ENCODE measurements around the gene RBM18. TPM values are rescaled to one million over a fixed set of nuclear protein-coding genes. Genes with fewer than 3 reads are reported as not detected.

The RBM18 gene
- total RNA-seq, 4 donors from 2014 or later = 10.3 to 11.8 (median 11.1) TPM

DNA sequence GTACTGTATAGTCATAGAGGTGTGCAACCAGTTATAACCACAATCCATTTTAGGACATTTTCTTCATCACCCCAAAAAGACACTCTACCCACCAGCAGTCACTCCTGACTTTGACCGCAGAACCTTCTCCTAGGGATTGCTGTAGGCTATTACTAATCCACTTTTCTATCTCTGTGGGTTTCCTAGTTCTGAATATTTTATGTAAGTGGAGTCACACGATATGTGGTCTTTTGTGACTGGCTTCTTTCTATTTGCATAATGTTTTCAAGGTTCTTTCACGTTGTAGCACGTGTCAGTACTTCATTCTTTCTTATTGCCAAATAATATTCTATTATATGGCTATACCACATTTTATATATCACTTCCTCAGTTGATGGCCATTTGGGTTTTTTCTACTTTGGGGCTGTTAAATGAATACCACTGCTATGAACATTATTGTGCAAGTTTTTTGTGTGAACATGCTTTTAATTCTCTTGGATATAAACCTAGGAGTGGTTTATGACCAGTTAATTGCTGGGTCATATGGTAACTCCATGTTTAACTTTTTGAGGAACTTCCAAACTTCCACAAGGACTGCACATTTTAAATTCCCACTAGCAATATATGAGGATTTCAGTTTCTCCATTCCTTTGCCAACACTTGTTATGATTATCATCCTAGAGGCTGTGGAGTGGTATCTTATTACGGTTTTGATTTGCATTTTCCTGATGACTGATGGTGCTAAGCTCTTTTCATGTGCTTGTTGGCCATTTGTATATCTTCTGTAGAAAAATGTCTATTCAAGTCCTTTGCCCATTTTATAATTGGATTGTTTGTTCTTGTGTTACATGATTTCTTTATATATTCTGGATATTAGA is 37.8 kb upstream of the RBM18 start:
- 84 to 92% methylated on average over 5 of the region's 5 CpGs for WGBS, 2 donors
- TF ChIP-seq POLR2A (IDR thresholded peaks at IDR 0.05) = no peak
- TF ChIP-seq, protein P1, sequence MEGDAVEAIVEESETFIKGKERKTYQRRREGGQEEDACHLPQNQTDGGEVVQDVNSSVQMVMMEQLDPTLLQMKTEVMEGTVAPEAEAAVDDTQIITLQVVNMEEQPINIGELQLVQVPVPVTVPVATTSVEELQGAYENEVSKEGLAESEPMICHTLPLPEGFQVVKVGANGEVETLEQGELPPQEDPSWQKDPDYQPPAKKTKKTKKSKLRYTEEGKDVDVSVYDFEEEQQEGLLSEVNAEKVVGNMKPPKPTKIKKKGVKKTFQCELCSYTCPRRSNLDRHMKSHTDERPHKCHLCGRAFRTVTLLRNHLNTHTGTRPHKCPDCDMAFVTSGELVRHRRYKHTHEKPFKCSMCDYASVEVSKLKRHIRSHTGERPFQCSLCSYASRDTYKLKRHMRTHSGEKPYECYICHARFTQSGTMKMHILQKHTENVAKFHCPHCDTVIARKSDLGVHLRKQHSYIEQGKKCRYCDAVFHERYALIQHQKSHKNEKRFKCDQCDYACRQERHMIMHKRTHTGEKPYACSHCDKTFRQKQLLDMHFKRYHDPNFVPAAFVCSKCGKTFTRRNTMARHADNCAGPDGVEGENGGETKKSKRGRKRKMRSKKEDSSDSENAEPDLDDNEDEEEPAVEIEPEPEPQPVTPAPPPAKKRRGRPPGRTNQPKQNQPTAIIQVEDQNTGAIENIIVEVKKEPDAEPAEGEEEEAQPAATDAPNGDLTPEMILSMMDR (IDR thresholded peaks at IDR 0.05) = no peak
- intact Hi-C loops (cut with DNase I; ENCODE audit: low total_unique reads) = no loop called here
- no peak overlapping the region for H3K4me3 ChIP-seq (ENCODE audit: low read depth, poor library complexity, severe bottlenecking)
- no peak for DNase-seq (ENCODE audit: low spot score in 2 of 2)

GRCh38 chr9:122297512-122297911 is 32.9 kb upstream of the RBM18 start:
- intact Hi-C loops (cut with DNase I; ENCODE audit: low total_unique reads) = no loop called here
- no peak overlapping the region for H3K4me3 ChIP-seq (ENCODE audit: low read depth, poor library complexity, severe bottlenecking)
- TF ChIP-seq POLR2A (IDR thresholded peaks at IDR 0.05) = no peak
- DNase-seq (ENCODE audit: low spot score in 2 of 2) = no peak
- WGBS, 2 donors = 91 to 95% methylated on average over 3 of the region's 3 CpGs

GRCh38 chr9:122294531-122294930 is 29.9 kb upstream of the RBM18 start:
- H3K4me3 ChIP-seq (ENCODE audit: low read depth, poor library complexity, severe bottlenecking) = no peak overlapping the region
- DNase-seq (ENCODE audit: low spot score in 2 of 2) = no peak
- 73 to 74% methylated on average over 4 of the region's 4 CpGs for WGBS, 2 donors
- intact Hi-C loops (cut with DNase I; ENCODE audit: low total_unique reads) = no loop called here
- TF ChIP-seq, protein P1 (IDR thresholded peaks at IDR 0.05) = no peak
- TF ChIP-seq POLR2A (IDR thresholded peaks at IDR 0.05) = no peak

DNA sequence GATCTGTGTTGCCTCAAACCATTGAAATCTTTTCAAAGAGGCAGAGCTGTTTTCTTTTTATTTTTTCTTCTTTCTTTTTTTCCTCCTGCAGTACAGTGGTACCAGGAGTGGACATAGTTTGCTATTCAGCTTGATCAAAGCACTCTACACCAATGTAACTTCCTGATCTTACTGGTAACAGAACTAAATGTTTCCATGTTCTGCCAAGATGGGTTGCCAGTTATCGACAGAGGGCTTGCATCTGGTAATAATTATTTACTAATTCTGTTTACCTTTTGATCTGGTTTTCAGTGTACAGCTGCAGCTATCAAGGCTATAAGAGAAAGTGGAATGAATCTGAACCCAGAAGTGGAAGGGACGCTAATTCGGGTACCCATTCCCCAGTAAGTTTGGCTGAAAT is 26.8 kb upstream of the RBM18 start:
- DNase-seq (ENCODE audit: low spot score in 2 of 2) = no peak
- TF ChIP-seq POLR2A (IDR thresholded peaks at IDR 0.05) = no peak
- TF ChIP-seq, protein P1 (IDR thresholded peaks at IDR 0.05) = no peak
- H3K4me3 ChIP-seq (ENCODE audit: low read depth, poor library complexity, severe bottlenecking) = no peak overlapping the region
- 79 to 88% methylated on average over 3 of the region's 3 CpGs for WGBS, 2 donors
- intact Hi-C loops (cut with DNase I; ENCODE audit: low total_unique reads) = no loop called here

DNA sequence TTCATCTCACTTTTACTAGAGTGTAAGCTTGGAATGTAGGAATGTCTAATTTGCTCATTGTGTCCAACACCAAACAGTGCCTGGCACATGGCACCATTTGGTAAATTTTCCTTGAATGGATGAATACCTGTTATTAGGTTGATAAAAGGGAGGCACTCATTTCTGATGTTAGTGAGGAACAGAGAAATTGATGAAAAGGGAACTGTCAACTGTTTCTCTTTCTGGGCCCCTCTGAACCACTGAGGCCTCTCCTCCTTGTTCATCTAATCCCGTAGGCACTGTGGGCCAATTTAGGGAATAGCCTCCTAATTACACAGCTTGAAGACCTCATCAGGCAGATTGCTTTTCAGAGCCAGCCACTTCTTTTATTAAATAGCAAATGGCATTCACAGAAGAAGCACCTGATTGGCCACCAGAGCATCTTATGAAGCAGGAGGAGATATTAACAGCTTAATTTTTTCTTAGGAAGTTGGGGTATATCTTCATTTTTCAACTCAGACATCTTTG is 22.6 kb upstream of the RBM18 start:
- intact Hi-C loops (cut with DNase I; ENCODE audit: low total_unique reads) = no loop called here
- WGBS, 2 donors = 81 to 83% methylated on average over 1 of the region's 1 CpG
- TF ChIP-seq, protein P1 (IDR thresholded peaks at IDR 0.05) = no peak
- no peak for TF ChIP-seq POLR2A (IDR thresholded peaks at IDR 0.05)

GRCh38 chr9:122286764-122287163 is 22.1 kb upstream of the RBM18 start:
- TF ChIP-seq, protein P1 (IDR thresholded peaks at IDR 0.05) = no peak
- no peak for TF ChIP-seq POLR2A (IDR thresholded peaks at IDR 0.05)
- H3K4me3 ChIP-seq (ENCODE audit: low read depth, poor library complexity, severe bottlenecking) = no peak overlapping the region
- DNase-seq (ENCODE audit: low spot score in 2 of 2) = no peak
- WGBS, 2 donors = 83 to 89% methylated on average over 1 of the region's 1 CpG
- intact Hi-C loops (cut with DNase I; ENCODE audit: low total_unique reads) = no loop called here

More for the DNA sequence above, 22.6 kb upstream of the RBM18 start:
- H3K4me3 ChIP-seq (ENCODE audit: low read depth, poor library complexity, severe bottlenecking) = no peak overlapping the region
- no peak for DNase-seq (ENCODE audit: low spot score in 2 of 2)

Measured in lower leg skin (tissue), 4 donors.